Measurements from ENCODE around the gene NCMAP. TPM values are rescaled to one million over a fixed set of nuclear protein-coding genes. Genes with fewer than 3 reads are reported as not detected.

Gene NCMAP
- total and polyA plus RNA-seq, 2 of the 4 experiments (the other 2 are of a cell fraction), result not detected

- dilution Hi-C loops (cut with HindIII; ENCODE audit: low sequenced_read_pairs, unreplicated experiment), result no loop called here
- no peak overlapping the region for H2BK20ac ChIP-seq (ENCODE audit: low read depth, low read length)
- TF ChIP-seq SMC3 (IDR thresholded peaks at IDR 0.05; ENCODE audit: low read depth, low read length) (no peak), ELK1 (IDR thresholded peaks at IDR 0.05; ENCODE audit: borderline replicate concordance, low read depth, low read length) (no peak), USF2 (IDR thresholded peaks at IDR 0.05; ENCODE audit: low read depth, low read length) (no peak), MAFK (IDR thresholded peaks at IDR 0.05; ENCODE audit: low read depth, low read length) (no peak), FOS (IDR thresholded peaks at IDR 0.05; ENCODE audit: low read depth, low read length) (no peak), NFE2L2 (IDR thresholded peaks at IDR 0.05; ENCODE audit: low read depth, low read length) (no peak), BHLHE40 (IDR thresholded peaks at IDR 0.05; ENCODE audit: low read depth, low read length) (no peak), RAD21 (IDR thresholded peaks at IDR 0.05; ENCODE audit: low read length) (no peak), MAZ (IDR thresholded peaks at IDR 0.05; ENCODE audit: borderline replicate concordance, low read depth, low read length) (no peak), CTCF (conservative IDR thresholded peaks at IDR 0.05; ENCODE audit: low read depth, low read length) (no peak), RFX5 (IDR thresholded peaks at IDR 0.05; ENCODE audit: low read depth, low read length) (no peak), POLR2A (IDR thresholded peaks at IDR 0.05; ENCODE audit: low read depth, low read length) (no peak), CHD1 (IDR thresholded peaks at IDR 0.05; ENCODE audit: low read depth, low read length) (no peak), RCOR1 (IDR thresholded peaks at IDR 0.05; ENCODE audit: insufficient replicate concordance, low read length) (no peak), CEBPB (IDR thresholded peaks at IDR 0.05; ENCODE audit: low read depth, low read length) (no peak), MXI1 (IDR thresholded peaks at IDR 0.05; ENCODE audit: borderline replicate concordance, low read depth, low read length) (no peak)
- no peak overlapping the region for H2AK9ac ChIP-seq (replicated peaks; ENCODE audit: low read depth, low read length, poor library complexity)
- peaks cover 7% of the 10 kb centered on the region for H3K9me3 ChIP-seq (ENCODE audit: control insufficient read depth, insufficient read depth, low read length)
- H3K56ac ChIP-seq (ENCODE audit: extremely low read depth, insufficient read depth, low read length), result no peak overlapping the region
- ChIA-PET POLR2A (ENCODE audit: unreplicated experiment) (no interaction called here), CTCF (no interaction called here)
- H3K4me2 ChIP-seq (ENCODE audit: low read depth, low read length), result no peak overlapping the region
- ATAC-seq (ENCODE audit: low read depth) (no peak), DNase-seq (no peak)
- H3K9me1 ChIP-seq (ENCODE audit: insufficient read depth, low read length), result no peaks in the 10 kb centered on the region
- intact Hi-C loops (cut with micrococcal nuclease), result loop anchor here (10.0 kb wide), 1 partner anchor 189 kb away; no protein-coding TSS in a partner anchor
- no peak overlapping the region for H3K14ac ChIP-seq (replicated peaks; ENCODE audit: low read depth, low read length)
- no peak overlapping the region for H4K91ac ChIP-seq (ENCODE audit: insufficient read depth, low read depth, low read length)
- no peak overlapping the region for H2BK120ac ChIP-seq (ENCODE audit: low read depth, low read length)
- H4K8ac ChIP-seq (ENCODE audit: low read depth in 2 of 2, low read length in 2 of 2), result no peak overlapping the region
- no peak overlapping the region for H3K27ac ChIP-seq (ENCODE audit: insufficient read depth, low read length)
- no peaks in the 10 kb centered on the region for H3K36me3 ChIP-seq (ENCODE audit: control insufficient read depth, insufficient read depth, low read length)
- H3K9ac ChIP-seq (ENCODE audit: low read depth, low read length), result no peak overlapping the region
- no peaks in the 10 kb centered on the region for H3K79me1 ChIP-seq (ENCODE audit: low read depth in 1 of 2, low read length in 2 of 2)
- no peak overlapping the region for H2AK5ac ChIP-seq (ENCODE audit: low read depth, low read length)
- H2BK5ac ChIP-seq (ENCODE audit: low read depth, low read length, poor library complexity, severe bottlenecking), result no peak overlapping the region
- in situ Hi-C loops (cut with MboI; ENCODE audit: low sequenced_read_pairs), result no loop called here
- no TSS peak for BruUV-seq (replicated peaks)
- no peak overlapping the region for H2BK15ac ChIP-seq (ENCODE audit: low read depth, low read length)
- no peak overlapping the region for H2AFZ ChIP-seq (replicated peaks; ENCODE audit: low read length, poor library complexity)
- H3K18ac ChIP-seq (ENCODE audit: low read depth, low read length), result no peak overlapping the region
- H4K5ac ChIP-seq (ENCODE audit: low read depth, low read length), result no peak overlapping the region
- peaks cover 51% of the 10 kb centered on the region for H3K27me3 ChIP-seq (ENCODE audit: control insufficient read depth, insufficient read depth, low read length)
- 49% methylated on average over 3 of the region's 6 CpGs; no CpG with 5 or more reads in 1 of the 2 experiments for WGBS, 2 experiments (ENCODE audit: extremely low coverage in 2 of 2, insufficient read length in 1 of 2)
- H3K4me3 ChIP-seq (ENCODE audit: insufficient read depth, low read depth, low read length), result no peak overlapping the region
- no peaks in the 10 kb centered on the region for H4K20me1 ChIP-seq (ENCODE audit: insufficient read depth, low read length)
- H3K23ac ChIP-seq (ENCODE audit: low read depth, low read length), result no peak overlapping the region
- H3K4me1 ChIP-seq (ENCODE audit: control insufficient read depth, insufficient read depth, low read length), result no peaks in the 10 kb centered on the region
- no peak overlapping the region for H3K4ac ChIP-seq (ENCODE audit: low read depth, low read length)
Measured at GRCh38 chr1:24584171-24584647, 28.3 kb downstream of the NCMAP start.
